SU-DHL-6 (cell line): ENCODE measurements around the gene RGS6.
"Not testable (repeated sequence)": the region's sequence is repeated elsewhere in the genome, so short reads cannot be mapped to it uniquely, and the experiment has no call there.

ENCODE experiments used
- H2AFZ ChIP-seq: fragments of 200-600 bp; sonication (generic); 2 replicates; pipeline ENCODE4 v1.6.1; 2014; ENCODE audit warnings: low read depth, mild to moderate bottlenecking, moderate library complexity, mixed read lengths, antibody characterized with exemption, low read length; ENCODE audit not compliant: severe bottlenecking
- H3F3A ChIP-seq: fragments of 200-600 bp; shearing (Covaris generic); 2 replicates; pipeline ENCODE4 v1.6.0; 2016; ENCODE audit warnings: antibody characterized with exemption, mild to moderate bottlenecking; ENCODE audit not compliant: insufficient read depth
- H3K27ac ChIP-seq: fragments of 200-600 bp; sonication (generic); 2 replicates; pipeline ENCODE4 v1.5.1; 2016; ENCODE audit warnings: low read depth, mild to moderate bottlenecking, low read length, moderate library complexity, mixed read lengths
- H3K27me3 ChIP-seq: fragments of 200-600 bp; sonication (generic), shearing (Covaris generic); 2 replicates; pipeline ENCODE4 v1.6.0; 2014; ENCODE audit warnings: mild to moderate bottlenecking, low read length
- H3K36me3 ChIP-seq: fragments of 200-600 bp; sonication (generic); 2 replicates; pipeline ENCODE4 v1.6.1; 2014; ENCODE audit warnings: mild to moderate bottlenecking, low read length, mixed read lengths
- H3K4me2 ChIP-seq: fragments of 300-600, 200-600 bp; shearing (Covaris generic), sonication (generic); 2 replicates; pipeline ENCODE4 v1.6.0; 2014; ENCODE audit warnings: low read length, low read depth, mild to moderate bottlenecking; ENCODE audit not compliant: poor library complexity, severe bottlenecking
- H3K4me3 ChIP-seq: fragments of 200-600 bp; sonication (generic); 2 replicates; pipeline ENCODE4 v1.5.1; 2014; ENCODE audit warnings: antibody characterized with exemption, low read length, mild to moderate bottlenecking, mixed read lengths; ENCODE audit not compliant: insufficient read depth, poor library complexity, severe bottlenecking
- H3K79me2 ChIP-seq: fragments of 200-600 bp; sonication (generic); 2 replicates; pipeline ENCODE4 v1.6.1; 2014; ENCODE audit warnings: mild to moderate bottlenecking, low read length, moderate library complexity; ENCODE audit not compliant: insufficient read depth
- H3K9ac ChIP-seq: fragments of 200-600 bp; sonication (generic); 2 replicates; pipeline ENCODE4 v1.7.0; 2014; ENCODE audit warnings: mild to moderate bottlenecking, low read length
- H3K9me2 ChIP-seq: fragments of 200-600 bp; sonication (generic); replicated peaks from 2 replicates; pipeline ENCODE4 v1.6.1; 2014; ENCODE audit warnings: low read length; ENCODE audit not compliant: insufficient read depth
- H3K9me3 ChIP-seq: fragments of 200-600 bp; sonication (generic); 2 replicates; pipeline ENCODE4 v1.6.1; 2014; ENCODE audit warnings: low read length, mixed read lengths; ENCODE audit not compliant: insufficient read depth
- H4K20me1 ChIP-seq: fragments of 200-600 bp; sonication (generic); 2 replicates; pipeline ENCODE4 v1.6.1; 2014; ENCODE audit warnings: low read depth, mild to moderate bottlenecking, antibody characterized with exemption, low read length, moderate library complexity, mixed read lengths
- CTCF ChIP-seq: fragments of 200-600 bp; sonication (generic); IDR thresholded peaks from one replicate; pipeline ENCODE4 v1.5.1; 2017; ENCODE audit warnings: antibody characterized with exemption, mild to moderate bottlenecking, low read length, moderate library complexity; ENCODE audit not compliant: insufficient read depth, poor library complexity, severe bottlenecking
- EZH2phosphoT487 ChIP-seq: fragments of 200-600 bp; sonication (generic), shearing (Covaris generic); conservative IDR thresholded peaks from 2 replicates; pipeline ENCODE4 v1.6.1; 2018; ENCODE audit warnings: mild to moderate bottlenecking, antibody characterized with exemption, low read length, moderate library complexity, mixed read lengths

Gene RGS6

GRCh38 chr14:72471346-72471745 lies 539.1 kb downstream of the RGS6 start:
- Histone ChIP-seq H3K79me2 (no peaks in the 10 kb centered on the region), H3K27ac (no peak overlapping the region), H3F3A (no peaks in the 10 kb centered on the region), H3K4me3 (no peak overlapping the region), H3K9me3 (no peaks in the 10 kb centered on the region), H3K27me3 (no peaks in the 10 kb centered on the region), H3K9me2 (no peaks in the 10 kb centered on the region), H3K9ac (no peak overlapping the region), H2AFZ (no peak overlapping the region), H4K20me1 (no peaks in the 10 kb centered on the region), H3K36me3 (no peaks in the 10 kb centered on the region), H3K4me2 (no peak overlapping the region)
- no peak for TF ChIP-seq CTCF
- TF ChIP-seq EZH2phosphoT487, result no peak

GRCh38 chr14:72472845-72473244 lies 540.6 kb downstream of the RGS6 start:
- no peak for TF ChIP-seq EZH2phosphoT487
- no peak for TF ChIP-seq CTCF
- no peak overlapping the region for H3K4me2 ChIP-seq
- no peak overlapping the region for H3K27ac ChIP-seq
- H3K9me3 ChIP-seq, result no peaks in the 10 kb centered on the region
- no peaks in the 10 kb centered on the region for H3F3A ChIP-seq
- H3K9me2 ChIP-seq, result no peaks in the 10 kb centered on the region
- no peaks in the 10 kb centered on the region for H4K20me1 ChIP-seq
- H3K4me3 ChIP-seq, result no peak overlapping the region
- H3K79me2 ChIP-seq, result no peaks in the 10 kb centered on the region
- no peak overlapping the region for H2AFZ ChIP-seq
- H3K36me3 ChIP-seq, result no peaks in the 10 kb centered on the region
- H3K9ac ChIP-seq, result no peak overlapping the region
- H3K27me3 ChIP-seq, result no peaks in the 10 kb centered on the region

- H3K4me3 ChIP-seq, result no peak overlapping the region
- no peaks in the 10 kb centered on the region for H3K79me2 ChIP-seq
- H3K4me2 ChIP-seq, result no peak overlapping the region
- H2AFZ ChIP-seq, result peak overlapping the region; percentile 31
- no peaks in the 10 kb centered on the region for H3K9me2 ChIP-seq
- H3K9me3 ChIP-seq, result no peaks in the 10 kb centered on the region
- no peak overlapping the region for H3K27ac ChIP-seq
- H4K20me1 ChIP-seq, result no peaks in the 10 kb centered on the region
- TF ChIP-seq EZH2phosphoT487, result 0 out of 2 replicates have a peak, but pooled peaks have one; percentile 14
- no peak for TF ChIP-seq CTCF
- no peaks in the 10 kb centered on the region for H3K36me3 ChIP-seq
- no peak overlapping the region for H3K9ac ChIP-seq
- H3F3A ChIP-seq, result no peaks in the 10 kb centered on the region
- no peaks in the 10 kb centered on the region; the same call in 1 of the 2 replicates for H3K27me3 ChIP-seq
Measured at GRCh38 chr14:72476657-72477499, 544.6 kb downstream of the RGS6 start.

- not testable (repeated sequence) for H3K4me2 ChIP-seq, H2AFZ ChIP-seq, H4K20me1 ChIP-seq, H3K9me3 ChIP-seq, H3K79me2 ChIP-seq, H3K9ac ChIP-seq, H3K27ac ChIP-seq, H3K9me2 ChIP-seq, H3K4me3 ChIP-seq, H3K27me3 ChIP-seq, H3K36me3 ChIP-seq, H3F3A ChIP-seq
Measured at GRCh38 chr14:72477578-72477977, 545.3 kb downstream of the RGS6 start.
